Measurements from ENCODE around the gene LIPA. TPM values are rescaled to one million over a fixed set of nuclear protein-coding genes. Genes with fewer than 3 reads are reported as not detected.

Gene LIPA
- total RNA-seq, 5 donors from 2014 or later (not counting 1 experiment from before 2014, with no cell fraction given): 23.2 to 38.2 (median 33.6) TPM

- 72% methylated on average over 2 of the region's 6 CpGs for WGBS (ENCODE audit: insufficient coverage)
- peak; percentile 21 to 79 (median 55) for DNase-seq
- Mint-ChIP-seq H3K4me1 (peaks cover 8 to 11% (median 8%) of the 10 kb centered on the region in 3 donors), H3K9me3 (no peaks in the 10 kb centered on the region), H3K36me3 (peaks cover 16% of the 10 kb centered on the region), H3K27ac (peak overlapping the region in 1 of 2 donors; percentile 47), H3K4me3 (no peak overlapping the region), H3K27me3 (no peaks in the 10 kb centered on the region)
- Histone ChIP-seq H3K36me3 (ENCODE audit: control insufficient read depth in 2 of 2, extremely low read depth in 1 of 2, insufficient read depth in 1 of 2, low read length in 1 of 2) (peaks cover 0 to 21% of the 10 kb centered on the region in 2 donors), H3K27me3 (replicated peaks in 1 of 2; ENCODE audit: control insufficient read depth in 2 of 2, extremely low read depth in 1 of 2, insufficient read depth in 2 of 2, low read length in 1 of 2) (no peaks in the 10 kb centered on the region), H3K9me3 (no peaks in the 10 kb centered on the region), H3K4me3 (ENCODE audit: control insufficient read depth in 1 of 2, extremely low read depth in 1 of 2, low read length in 1 of 2) (no peak overlapping the region), H3K4me1 (ENCODE audit: control insufficient read depth in 1 of 2, extremely low read depth in 1 of 2, insufficient read depth in 2 of 2, low read length in 2 of 2) (peaks cover 3 to 4% of the 10 kb centered on the region in 2 experiments), H3K27ac (ENCODE audit: low read length) (peak overlapping the region; percentile 36)
- ChIA-PET CTCF (interaction anchor here (0.5 to 2.5 kb wide), 37 partner anchors 10 to 747 kb away, joined by 3 to 54 read pairs (median 4); partner anchors contain the start of genes CH25H (in 2 of the 2), LIPA (in 1 of the 2) and RNLS (in 1 of the 2)), POLR2A (interaction anchor here (0.5 to 0.9 kb wide), 3 partner anchors 20 to 175 kb away, joined by 3 to 5 read pairs (median 5); partner anchors contain the start of genes IFIT1 (in 1 of the 2) and LIPA (in 1 of the 2))
- peak; percentile 55 to 69 (median 66) for ATAC-seq (replicated peaks in 1 of 4)
These were observed 34.3 kb downstream of the LIPA start for GRCh38 chr10:89217057-89217990.

GRCh38 chr10:89216056-89216455 lies 35.5 kb downstream of the LIPA start:
- H3K27ac Mint-ChIP-seq: no peak overlapping the region
- H3K4me3 Mint-ChIP-seq: no peak overlapping the region
- H3K27me3 Mint-ChIP-seq: peaks cover 0 to 4% of the 10 kb centered on the region in 2 donors
- no peak overlapping the region for H3K27ac ChIP-seq (ENCODE audit: low read length)
- ChIA-PET CTCF (interaction anchor here (0.5 to 4.2 kb wide), 18 partner anchors 9 to 346 kb away, joined by 3 to 40 read pairs (median 3); partner anchors contain the start of gene CH25H (in 1 of the 2)), POLR2A (interaction anchor here in 1 of 2 donors (0.6 to 1.1 kb wide), 2 partner anchors 9 to 135 kb away, joined by 3 read pairs; partner anchors contain the start of gene CH25H)
- H3K36me3 ChIP-seq (ENCODE audit: control insufficient read depth in 2 of 2, extremely low read depth in 1 of 2, insufficient read depth in 1 of 2, low read length in 1 of 2): peaks cover 0 to 16% of the 10 kb centered on the region in 2 donors
- WGBS (ENCODE audit: insufficient coverage): no CpG with 5 or more reads among the region's 2 CpGs
- peaks cover 3 to 4% of the 10 kb centered on the region in 2 experiments for H3K4me1 ChIP-seq (ENCODE audit: control insufficient read depth in 1 of 2, extremely low read depth in 1 of 2, insufficient read depth in 2 of 2, low read length in 2 of 2)
- no peaks in the 10 kb centered on the region for H3K27me3 ChIP-seq (replicated peaks in 1 of 2; ENCODE audit: control insufficient read depth in 2 of 2, extremely low read depth in 1 of 2, insufficient read depth in 2 of 2, low read length in 1 of 2)
- peaks cover 11% of the 10 kb centered on the region for H3K36me3 Mint-ChIP-seq
- no peak overlapping the region for H3K4me3 ChIP-seq (ENCODE audit: control insufficient read depth in 1 of 2, extremely low read depth in 1 of 2, low read length in 1 of 2)
- ATAC-seq (replicated peaks in 1 of 4): no peak
- H3K9me3 ChIP-seq: no peaks in the 10 kb centered on the region
- no peaks in the 10 kb centered on the region for H3K9me3 Mint-ChIP-seq
- H3K4me1 Mint-ChIP-seq: peaks cover 8 to 11% (median 8%) of the 10 kb centered on the region in 3 donors
- no peak for DNase-seq

GRCh38 chr10:89215511-89215910 lies 36.1 kb downstream of the LIPA start:
- Histone ChIP-seq H3K27me3 (replicated peaks in 1 of 2; ENCODE audit: control insufficient read depth in 2 of 2, extremely low read depth in 1 of 2, insufficient read depth in 2 of 2, low read length in 1 of 2) (no peaks in the 10 kb centered on the region), H3K27ac (ENCODE audit: low read length) (no peak overlapping the region), H3K4me3 (ENCODE audit: control insufficient read depth in 1 of 2, extremely low read depth in 1 of 2, low read length in 1 of 2) (no peak overlapping the region), H3K36me3 (ENCODE audit: control insufficient read depth in 2 of 2, extremely low read depth in 1 of 2, insufficient read depth in 1 of 2, low read length in 1 of 2) (peaks cover 0 to 16% of the 10 kb centered on the region in 2 donors), H3K4me1 (ENCODE audit: control insufficient read depth in 1 of 2, extremely low read depth in 1 of 2, insufficient read depth in 2 of 2, low read length in 2 of 2) (peaks cover 3 to 4% of the 10 kb centered on the region in 2 experiments), H3K9me3 (no peaks in the 10 kb centered on the region)
- Mint-ChIP-seq H3K36me3 (peaks cover 7% of the 10 kb centered on the region), H3K27ac (no peak overlapping the region), H3K27me3 (peaks cover 5 to 10% of the 10 kb centered on the region in 2 donors), H3K4me3 (no peak overlapping the region), H3K9me3 (no peaks in the 10 kb centered on the region), H3K4me1 (peaks cover 8 to 11% (median 8%) of the 10 kb centered on the region in 3 donors)
- DNase-seq: no peak
- POLR2A ChIA-PET: interaction anchor here in 1 of 2 donors (1.1 kb wide), 1 partner anchor 8 kb away, joined by 3 read pairs; the partner anchor contains the start of gene CH25H
- no CpG with 5 or more reads among the region's 1 CpG for WGBS (ENCODE audit: insufficient coverage)
- no peak for ATAC-seq (replicated peaks in 1 of 4)
- CTCF ChIA-PET: interaction anchor here (0.5 to 4.2 kb wide), 23 partner anchors 8 to 1133 kb away, joined by 3 to 40 read pairs (median 4); partner anchors contain the start of gene CH25H (in 1 of the 2)

GRCh38 chr10:89214566-89215165 lies 36.9 kb downstream of the LIPA start:
- H3K9me3 Mint-ChIP-seq: no peaks in the 10 kb centered on the region
- H3K27ac ChIP-seq (ENCODE audit: low read length): no peak overlapping the region
- DNase-seq (no peak), ATAC-seq (replicated peaks in 1 of 4) (no peak)
- peaks cover 0 to 9% of the 10 kb centered on the region in 2 donors for H3K36me3 ChIP-seq (ENCODE audit: control insufficient read depth in 2 of 2, extremely low read depth in 1 of 2, insufficient read depth in 1 of 2, low read length in 1 of 2)
- H3K4me3 Mint-ChIP-seq: no peak overlapping the region
- no peaks in the 10 kb centered on the region for H3K9me3 ChIP-seq
- H3K4me1 Mint-ChIP-seq: peaks cover 8 to 11% (median 8%) of the 10 kb centered on the region in 3 donors
- H3K27me3 ChIP-seq (replicated peaks in 1 of 2; ENCODE audit: control insufficient read depth in 2 of 2, extremely low read depth in 1 of 2, insufficient read depth in 2 of 2, low read length in 1 of 2): peaks cover 0 to 2% of the 10 kb centered on the region in 2 experiments
- H3K36me3 Mint-ChIP-seq: peaks cover 7% of the 10 kb centered on the region
- WGBS (ENCODE audit: insufficient coverage): 100% methylated on average over 1 of the region's 8 CpGs
- ChIA-PET POLR2A (interaction anchor here in 1 of 2 donors (0.9 kb wide), 1 partner anchor 282 kb away, joined by 3 read pairs; no protein-coding TSS in a partner anchor), CTCF (interaction anchor here (0.5 to 4.2 kb wide), 23 partner anchors 9 to 1132 kb away, joined by 3 to 40 read pairs (median 3); no protein-coding TSS in a partner anchor)
- peaks cover 10 to 15% of the 10 kb centered on the region in 2 donors for H3K27me3 Mint-ChIP-seq
- no peak overlapping the region for H3K4me3 ChIP-seq (ENCODE audit: control insufficient read depth in 1 of 2, extremely low read depth in 1 of 2, low read length in 1 of 2)
- no peak overlapping the region for H3K27ac Mint-ChIP-seq
- peaks cover 3 to 4% of the 10 kb centered on the region in 2 experiments for H3K4me1 ChIP-seq (ENCODE audit: control insufficient read depth in 1 of 2, extremely low read depth in 1 of 2, insufficient read depth in 2 of 2, low read length in 2 of 2)

GRCh38 chr10:89213191-89213808 lies 38.3 kb downstream of the LIPA start:
- Mint-ChIP-seq H3K9me3 (no peaks in the 10 kb centered on the region), H3K27ac (no peak overlapping the region), H3K4me3 (no peak overlapping the region), H3K4me1 (peaks cover 8 to 11% (median 9%) of the 10 kb centered on the region in 3 donors), H3K36me3 (peaks cover 7% of the 10 kb centered on the region), H3K27me3 (peaks cover 22 to 26% of the 10 kb centered on the region in 2 donors)
- no CpG with 5 or more reads among the region's 8 CpGs for WGBS (ENCODE audit: insufficient coverage)
- ChIA-PET POLR2A (interaction anchor here in 1 of 2 donors (0.6 kb wide), 1 partner anchor 649 kb away, joined by 3 read pairs; no protein-coding TSS in a partner anchor), CTCF (interaction anchor here (0.6 to 4.2 kb wide), 18 partner anchors 8 to 1497 kb away, joined by 3 to 40 read pairs (median 4); partner anchors contain the start of genes FAS (in 1 of the 2) and IFIT2 (in 1 of the 2))
- H3K27me3 ChIP-seq (replicated peaks in 1 of 2; ENCODE audit: control insufficient read depth in 2 of 2, extremely low read depth in 1 of 2, insufficient read depth in 2 of 2, low read length in 1 of 2): peaks cover 4 to 7% of the 10 kb centered on the region in 2 experiments
- H3K36me3 ChIP-seq (ENCODE audit: control insufficient read depth in 2 of 2, extremely low read depth in 1 of 2, insufficient read depth in 1 of 2, low read length in 1 of 2): peaks cover 0 to 9% of the 10 kb centered on the region in 2 donors
- peak in 1 of 35 experiments; percentile 66 for DNase-seq
- H3K4me1 ChIP-seq (ENCODE audit: control insufficient read depth in 1 of 2, extremely low read depth in 1 of 2, insufficient read depth in 2 of 2, low read length in 2 of 2): peaks cover 4 to 6% of the 10 kb centered on the region in 2 experiments
- ATAC-seq (replicated peaks in 1 of 4): peak in 2 of 4 experiments; percentile 52 to 63
- H3K9me3 ChIP-seq: no peaks in the 10 kb centered on the region
- no peak overlapping the region for H3K27ac ChIP-seq (ENCODE audit: low read length)
- no peak overlapping the region for H3K4me3 ChIP-seq (ENCODE audit: control insufficient read depth in 1 of 2, extremely low read depth in 1 of 2, low read length in 1 of 2)

All from T-cell (primary cell).